ENCODE results near the gene ABR.
A peak's percentile ranks its signal among the peaks of the same experiment; 100 is the strongest.
"Not testable (repeated sequence)": the region's sequence is repeated elsewhere in the genome, so short reads cannot be mapped to it uniquely, and the experiment has no call there.

Gene ABR

DNA sequence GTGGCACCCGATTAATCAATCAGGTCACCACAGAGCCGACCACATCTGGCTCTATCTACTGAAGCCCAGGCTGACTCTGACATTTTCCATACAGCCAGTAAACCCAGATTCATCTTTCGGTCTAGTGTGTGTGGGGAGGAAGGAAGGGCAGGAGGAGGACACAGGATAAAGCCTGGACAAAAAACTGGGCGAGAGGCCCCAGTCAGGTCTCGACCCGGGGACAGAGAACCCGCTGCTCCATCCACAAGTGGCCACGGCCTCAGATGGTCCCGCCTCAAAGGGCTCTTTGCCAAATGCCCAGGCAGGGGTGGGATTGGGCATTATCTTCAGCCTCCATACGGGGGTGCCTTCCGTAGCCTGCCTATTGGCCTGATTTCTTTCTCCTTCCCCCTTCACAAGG lies 7.8 kb downstream of the ABR start:
- DNase-seq: no peak

DNA sequence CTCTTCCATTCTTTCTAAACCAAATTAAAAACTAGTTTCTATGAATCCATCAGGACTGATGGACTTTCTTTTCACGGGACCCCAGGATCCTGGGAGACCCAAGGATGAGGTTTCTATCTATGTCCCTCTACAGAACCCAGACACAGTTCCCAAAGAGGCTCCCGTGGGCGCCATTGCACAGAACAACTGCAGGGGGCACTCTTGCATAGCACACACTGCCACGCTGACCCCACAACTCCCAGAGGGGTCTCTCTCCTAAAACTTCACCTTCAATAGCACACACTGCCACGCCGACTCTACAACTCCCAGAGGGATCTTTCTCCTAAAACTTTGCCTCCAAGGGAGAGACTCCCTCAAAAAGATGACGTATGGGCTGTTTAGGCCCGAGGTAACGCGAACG lies 9.0 kb downstream of the ABR start:
- no peak for DNase-seq

DNA sequence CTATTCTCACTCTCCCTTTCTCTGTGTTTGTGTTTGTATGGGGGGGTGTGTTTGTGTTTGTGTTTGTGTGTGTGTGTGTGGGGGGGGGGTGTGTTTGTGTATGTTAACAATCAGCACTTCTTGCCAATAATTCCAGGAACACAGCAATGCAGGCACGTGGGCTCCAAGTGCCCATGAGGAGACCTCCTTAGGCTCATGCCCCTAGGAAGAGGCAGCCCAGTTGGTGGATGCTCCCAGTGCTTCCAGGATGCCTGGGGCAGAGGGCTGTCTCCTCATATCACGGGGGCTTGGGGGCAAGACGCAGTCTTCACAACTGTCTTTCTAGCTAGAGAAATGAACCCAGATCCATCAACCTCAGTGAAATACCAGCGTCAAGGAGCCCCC lies 9.9 kb downstream of the ABR start:
- DNase-seq: no peak

DNA sequence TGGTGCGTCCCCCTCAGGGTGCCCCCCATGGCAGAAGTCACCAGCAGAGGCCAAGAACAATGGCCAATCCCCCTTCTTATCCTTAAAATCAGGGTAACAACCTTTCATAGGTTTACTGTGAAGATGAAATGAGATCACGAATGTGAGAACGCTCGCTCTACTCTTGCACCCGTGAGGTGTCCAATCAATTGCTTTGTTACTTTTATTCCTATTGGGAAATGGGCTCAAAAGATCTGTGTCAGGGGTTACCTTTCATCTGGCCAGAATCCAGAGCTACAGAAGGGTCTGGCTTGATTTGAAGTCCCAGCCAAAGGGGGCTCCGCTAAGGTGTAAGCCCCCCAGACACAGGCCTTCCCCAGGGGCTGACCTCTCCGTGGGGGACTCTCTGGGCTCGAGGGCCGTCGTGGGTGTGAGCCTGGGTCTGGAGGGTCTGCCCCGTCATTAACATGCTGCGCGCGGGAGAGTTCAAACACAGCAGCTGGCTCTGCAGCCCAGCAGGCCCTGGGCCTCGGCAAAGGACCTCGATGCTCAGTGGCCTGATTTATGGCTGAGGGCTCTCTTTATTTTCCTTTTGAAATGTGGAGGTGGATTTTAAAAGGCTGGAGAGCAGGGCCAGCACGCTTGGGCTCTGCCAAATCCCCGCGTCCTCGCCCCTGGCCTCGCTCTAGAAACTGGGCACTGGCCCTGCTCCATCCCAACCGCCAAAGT lies 10.4 kb downstream of the ABR start:
- DNase-seq: no peak

DNA sequence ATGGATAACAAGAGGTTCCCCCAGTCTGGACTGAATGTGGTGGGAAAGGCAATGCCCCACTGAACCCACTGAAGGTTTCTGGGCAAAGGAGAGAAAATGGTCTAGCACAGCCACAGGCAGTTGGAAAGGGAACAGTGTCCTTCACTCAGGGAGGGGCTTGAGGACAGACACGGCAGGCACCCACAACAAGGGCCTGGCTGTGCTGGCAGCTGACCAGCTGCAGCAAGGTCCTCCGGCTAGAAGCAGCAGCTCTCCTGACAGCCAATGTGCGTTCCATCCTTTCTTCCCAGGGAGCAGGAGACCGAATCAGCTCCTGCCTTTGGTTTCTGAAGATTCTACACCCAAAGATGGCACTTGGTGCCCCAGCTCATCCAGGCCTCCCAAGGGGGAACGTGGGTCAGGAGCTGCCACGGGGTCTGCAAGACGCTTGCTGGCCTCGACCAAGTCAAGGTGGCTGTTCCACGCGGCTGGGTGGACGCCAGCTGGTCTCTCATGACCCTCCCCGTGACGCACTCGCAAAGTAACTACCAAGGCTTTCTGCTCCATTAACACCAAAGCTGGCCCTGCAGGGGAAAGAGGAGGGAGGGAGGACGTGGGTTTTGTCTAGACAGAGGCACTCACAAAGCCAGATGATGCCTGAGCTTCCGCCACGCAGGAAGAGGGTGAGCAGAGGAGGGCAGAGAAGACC lies 11.1 kb downstream of the ABR start:
- DNase-seq: no peak

DNA sequence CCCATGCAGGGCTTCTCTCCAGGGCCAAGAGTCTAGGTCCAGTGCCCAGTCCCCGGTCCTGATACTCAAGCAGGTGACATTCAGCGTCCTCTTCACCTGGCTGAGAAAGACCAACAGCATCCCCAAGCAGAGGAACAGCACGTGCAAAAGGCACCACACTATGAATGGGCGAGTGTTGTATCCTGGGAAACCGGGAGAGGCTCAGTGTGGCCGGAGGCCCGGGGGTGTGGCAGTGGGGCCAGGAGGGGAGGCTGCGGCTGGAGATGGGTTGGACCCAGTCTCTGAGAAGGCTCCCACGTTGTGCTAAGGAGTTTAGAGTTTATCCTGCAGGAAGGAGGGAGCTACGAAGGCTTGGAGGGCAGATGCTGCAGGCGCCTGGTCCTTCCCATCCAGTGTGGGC lies 13.5 kb downstream of the ABR start:
- DNase-seq: no peak

DNA sequence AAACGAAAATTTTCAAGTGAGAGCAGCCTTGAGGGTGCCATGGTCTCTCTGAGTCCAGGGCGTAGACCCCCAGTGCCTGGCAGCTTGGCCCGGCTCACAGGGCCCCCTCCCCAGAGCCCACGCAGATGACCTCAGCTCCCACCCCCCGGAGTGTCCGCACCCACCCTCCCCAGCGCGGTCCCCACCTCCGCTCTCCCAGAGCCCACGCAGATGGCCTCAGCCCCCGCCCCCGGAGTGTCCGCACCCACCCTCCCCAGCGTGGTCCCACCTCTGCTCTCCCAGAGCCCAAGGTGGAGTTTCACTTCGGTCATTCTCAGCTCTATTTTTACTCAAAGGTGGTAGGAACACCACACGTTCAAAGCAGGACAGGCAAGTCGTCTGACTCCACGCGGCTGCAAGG lies 13.9 kb downstream of the ABR start:
- DNase-seq: no peak

DNA sequence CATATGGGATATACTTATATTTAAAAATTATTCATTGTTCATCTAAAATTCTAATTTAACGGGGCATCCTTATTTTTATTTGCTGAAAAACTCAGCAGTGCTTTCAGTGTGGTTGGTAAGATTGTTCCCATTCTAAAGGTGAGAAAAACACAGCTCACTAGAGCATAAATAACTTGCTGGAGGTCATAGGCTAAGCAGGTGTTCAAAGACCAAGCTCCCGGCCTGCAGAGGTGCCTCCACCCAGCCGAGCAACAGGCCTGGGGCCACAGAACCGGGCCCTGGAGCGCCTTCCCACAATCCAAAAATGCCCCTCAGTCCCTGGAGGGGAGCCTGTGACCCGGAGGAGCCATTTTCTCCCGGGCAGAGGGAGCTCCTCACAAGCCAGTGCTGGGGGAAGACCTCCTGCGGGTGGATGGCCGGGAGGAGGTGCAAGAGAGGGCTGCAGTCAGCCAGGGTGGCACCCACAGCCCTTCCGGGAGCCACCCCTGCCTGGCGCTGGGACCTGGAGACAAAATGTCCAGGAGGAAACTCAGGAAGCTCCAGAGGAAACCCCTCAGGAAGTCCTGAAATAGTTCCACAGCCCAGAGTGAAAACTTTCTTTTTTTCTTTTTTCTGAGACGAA lies 14.7 kb downstream of the ABR start:
- DNase-seq: no peak

DNA sequence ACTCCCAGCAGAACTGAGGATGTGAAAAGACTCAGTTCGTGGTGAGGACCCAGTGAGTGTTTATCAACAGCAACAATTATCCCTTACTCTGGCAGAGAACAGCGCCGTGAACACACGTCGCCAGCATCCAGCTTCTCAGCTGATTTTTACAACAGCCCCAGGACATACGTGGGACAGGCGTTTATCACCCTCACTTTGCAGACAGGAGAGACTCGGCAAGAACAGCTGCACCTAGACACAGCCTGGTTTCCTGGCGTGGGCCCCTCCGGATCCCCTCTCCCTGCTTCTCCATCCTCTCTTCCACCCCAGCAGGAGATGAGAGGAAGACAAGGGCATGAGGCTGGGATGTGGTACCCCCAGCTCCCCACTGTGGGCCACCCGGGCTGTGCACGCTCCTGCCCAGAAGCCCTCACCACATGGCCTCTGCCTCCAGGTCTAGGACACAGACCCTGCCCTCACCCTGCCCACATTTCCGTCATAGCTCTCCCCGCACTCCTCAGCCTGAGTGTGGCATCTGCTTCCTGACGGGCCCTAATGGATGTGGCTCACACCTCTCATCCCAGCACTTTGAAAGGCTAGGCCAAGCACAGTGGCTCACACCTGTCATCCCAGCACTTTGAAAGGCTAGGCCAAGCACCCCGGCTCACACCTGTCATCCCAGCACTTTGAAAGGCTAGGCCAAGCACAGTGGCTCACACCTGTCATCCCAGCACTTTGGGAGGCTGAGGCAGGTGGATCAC lies 17.5 kb downstream of the ABR start:
- no peak for DNase-seq

DNA sequence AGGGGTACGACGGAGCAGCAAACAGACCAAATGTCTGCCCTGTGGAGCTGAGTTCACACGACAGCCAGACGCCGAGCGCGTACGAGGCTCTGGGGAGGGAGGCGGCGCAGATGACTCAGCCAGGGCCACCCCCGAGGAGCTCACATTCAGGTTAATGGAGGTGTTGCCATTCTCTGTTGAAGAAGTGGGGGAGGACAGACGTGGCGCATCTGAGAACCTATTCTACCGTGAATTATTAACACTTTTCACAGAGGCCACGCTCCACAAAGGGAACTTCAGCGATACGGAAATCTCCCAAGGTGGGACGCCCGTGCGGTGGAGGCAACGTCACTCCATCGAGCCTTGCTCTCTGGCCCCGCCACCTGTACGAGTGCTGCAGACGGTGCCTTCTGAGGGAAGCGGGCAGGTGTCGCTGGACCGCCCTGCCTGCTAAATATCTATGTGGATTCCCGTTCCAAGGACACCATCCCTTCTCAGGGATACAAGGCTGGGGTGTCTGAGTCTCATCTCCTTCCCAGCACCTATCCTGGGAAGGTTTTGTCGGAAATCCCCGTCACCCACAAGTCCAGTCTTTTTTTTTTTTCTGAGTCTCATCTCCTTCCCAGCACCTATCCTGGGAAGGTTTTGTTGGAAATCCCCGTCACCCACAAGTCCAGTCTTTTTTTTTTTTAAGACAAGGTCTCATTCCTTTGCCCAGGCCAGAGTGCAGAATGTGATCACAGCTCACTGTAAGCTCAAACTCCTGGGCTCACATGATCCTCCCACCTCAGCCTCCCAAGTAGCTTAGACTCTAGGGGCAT lies 19.0 kb downstream of the ABR start:
- no peak for DNase-seq

DNA sequence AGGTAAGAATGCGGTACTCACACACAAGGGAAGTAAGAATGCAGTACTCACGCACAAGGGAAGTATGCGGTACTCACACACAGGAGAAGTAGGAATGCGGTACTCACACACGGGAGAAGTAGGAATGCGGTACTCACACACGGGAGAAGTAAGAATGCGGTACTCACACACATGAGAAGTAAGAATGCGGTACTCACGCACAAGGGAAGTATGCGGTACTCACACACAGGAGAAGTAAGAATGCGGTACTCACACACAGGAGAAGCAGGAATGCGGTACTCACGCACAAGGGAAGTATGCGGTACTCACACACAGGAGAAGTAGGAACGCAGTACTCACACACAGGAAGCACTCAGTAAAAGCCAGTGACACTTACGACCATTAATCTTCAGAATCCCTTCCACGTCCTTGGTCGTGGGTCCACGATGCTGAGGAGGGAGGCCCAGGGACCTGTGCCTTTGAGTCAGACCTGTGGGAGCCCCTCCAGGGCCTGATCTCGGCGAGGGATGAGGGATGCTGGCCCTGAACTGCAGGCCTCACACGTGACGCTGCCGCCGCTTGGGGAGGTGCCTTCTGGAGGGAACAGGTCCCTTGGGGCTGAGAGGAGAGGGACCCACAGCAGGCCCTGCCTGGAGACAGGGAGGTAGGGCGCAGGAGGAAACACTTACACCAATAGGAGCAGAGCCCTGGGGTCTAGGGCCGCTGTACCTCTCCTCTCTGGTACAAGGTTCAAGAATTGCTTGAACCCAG lies 20.2 kb downstream of the ABR start:
- no peak for DNase-seq

DNA sequence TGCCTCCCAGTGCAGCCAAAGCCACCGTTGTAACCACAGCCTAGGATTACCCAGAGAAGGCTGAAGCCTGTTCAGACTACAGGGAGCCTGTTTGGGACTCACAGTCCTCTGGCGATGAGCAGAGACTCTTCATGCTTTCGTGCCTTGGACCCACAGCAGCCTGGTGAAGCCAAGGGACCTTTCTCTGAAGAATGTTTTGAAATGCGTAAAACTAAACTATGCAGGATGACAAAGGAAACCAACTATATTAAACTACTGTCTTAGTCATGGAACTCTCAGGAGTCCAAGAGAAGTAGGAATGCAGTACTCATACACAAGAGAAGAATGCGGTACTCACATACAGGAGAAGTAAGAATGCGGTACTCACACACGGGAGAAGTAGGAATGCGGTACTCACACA lies 20.9 kb downstream of the ABR start:
- no peak for DNase-seq

DNA sequence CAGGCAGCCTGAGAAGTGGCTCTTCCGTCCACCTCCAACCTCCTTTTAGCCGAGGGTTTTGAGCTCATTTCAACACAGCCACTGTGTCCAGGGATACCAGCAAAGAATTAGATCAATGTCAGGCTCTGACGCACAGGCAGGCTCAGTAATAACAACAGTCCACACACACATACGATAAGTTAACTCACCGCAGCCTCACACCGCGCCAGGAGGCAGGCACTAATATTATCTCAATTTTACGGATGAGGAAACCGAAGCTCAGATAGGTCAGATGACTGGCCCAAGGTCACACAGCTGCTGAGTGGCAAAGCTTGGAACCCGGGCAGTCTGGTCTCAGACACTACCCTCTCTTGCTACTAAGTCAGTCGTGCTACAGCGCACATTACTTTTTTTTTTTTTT lies 22.9 kb downstream of the ABR start:
- DNase-seq: no peak

DNA sequence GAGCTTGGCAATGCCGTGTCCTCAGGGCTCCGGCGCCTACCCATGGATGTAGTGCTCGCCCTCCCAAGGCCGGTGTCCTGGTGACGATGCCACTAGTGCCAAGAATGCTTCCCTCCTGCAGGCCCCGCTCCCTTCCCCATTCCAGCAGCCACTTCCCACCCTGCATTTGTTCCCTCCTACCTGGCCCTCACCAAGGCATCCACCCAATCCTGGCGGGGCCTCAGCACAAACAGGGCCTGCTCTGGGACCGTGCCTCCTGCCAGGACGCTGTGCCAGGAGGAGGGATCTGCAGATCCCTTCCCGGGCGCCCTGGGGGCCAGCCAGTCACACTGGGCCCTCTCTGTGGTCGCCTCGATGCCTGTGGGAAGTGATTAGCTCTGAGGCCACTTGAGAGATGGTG lies 25.1 kb downstream of the ABR start:
- DNase-seq: no peak

DNA sequence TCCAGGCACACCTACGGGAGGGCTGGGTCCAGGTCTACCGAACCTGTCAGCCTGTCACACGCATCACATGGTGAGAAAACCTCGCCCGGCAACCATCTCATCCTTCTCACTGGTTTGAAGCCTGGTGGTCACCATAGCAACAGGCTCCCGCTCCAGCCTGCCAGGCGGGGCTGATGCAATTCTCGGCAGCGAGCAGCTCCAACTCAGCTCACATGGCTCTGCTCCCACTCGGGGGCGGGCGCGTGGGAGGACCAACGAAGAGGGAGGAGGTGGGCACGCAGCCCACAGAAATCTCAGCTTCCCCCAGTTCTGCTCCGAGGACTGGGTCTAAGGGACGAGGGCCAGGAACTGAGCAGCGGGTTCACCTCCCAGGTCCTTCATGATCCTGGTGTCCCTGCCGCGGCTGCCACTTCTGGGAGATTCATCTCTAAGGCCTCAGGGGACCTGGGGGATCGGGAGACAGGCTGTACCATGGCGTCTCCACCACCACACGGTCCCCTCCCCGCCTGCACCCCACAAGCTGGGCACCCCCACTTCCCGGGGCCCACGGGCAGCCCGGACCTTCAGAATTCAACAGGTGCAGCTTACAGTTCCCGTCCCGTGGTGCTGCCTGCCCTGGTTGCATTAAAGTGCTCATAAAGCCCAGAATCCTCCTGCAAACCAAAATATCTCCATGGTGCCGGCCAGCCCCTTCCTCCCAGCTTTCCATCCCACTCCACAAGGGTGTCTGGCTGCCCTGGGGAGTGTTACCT lies 25.8 kb downstream of the ABR start:
- peak; percentile 55 for DNase-seq

DNA sequence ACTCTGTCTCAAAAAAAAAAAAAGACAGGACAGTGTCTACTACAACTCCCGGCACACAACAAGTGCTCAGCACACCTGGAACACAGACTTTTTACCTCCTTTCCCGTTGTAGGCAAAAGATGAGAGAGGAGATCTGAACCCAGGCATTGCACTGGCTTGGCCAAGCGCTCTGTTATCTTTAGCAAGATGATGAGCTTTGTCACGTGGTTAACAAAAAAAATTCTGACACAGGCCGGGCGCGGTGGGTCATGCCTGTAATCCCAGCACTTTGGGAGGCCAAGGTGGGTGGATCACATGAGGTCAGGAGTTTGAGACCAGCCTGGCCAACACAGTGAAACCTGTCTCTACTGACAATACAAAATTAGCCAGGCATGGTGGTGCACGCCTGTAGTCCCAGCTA lies 27.2 kb downstream of the ABR start:
- DNase-seq: not testable (repeated sequence)

DNA sequence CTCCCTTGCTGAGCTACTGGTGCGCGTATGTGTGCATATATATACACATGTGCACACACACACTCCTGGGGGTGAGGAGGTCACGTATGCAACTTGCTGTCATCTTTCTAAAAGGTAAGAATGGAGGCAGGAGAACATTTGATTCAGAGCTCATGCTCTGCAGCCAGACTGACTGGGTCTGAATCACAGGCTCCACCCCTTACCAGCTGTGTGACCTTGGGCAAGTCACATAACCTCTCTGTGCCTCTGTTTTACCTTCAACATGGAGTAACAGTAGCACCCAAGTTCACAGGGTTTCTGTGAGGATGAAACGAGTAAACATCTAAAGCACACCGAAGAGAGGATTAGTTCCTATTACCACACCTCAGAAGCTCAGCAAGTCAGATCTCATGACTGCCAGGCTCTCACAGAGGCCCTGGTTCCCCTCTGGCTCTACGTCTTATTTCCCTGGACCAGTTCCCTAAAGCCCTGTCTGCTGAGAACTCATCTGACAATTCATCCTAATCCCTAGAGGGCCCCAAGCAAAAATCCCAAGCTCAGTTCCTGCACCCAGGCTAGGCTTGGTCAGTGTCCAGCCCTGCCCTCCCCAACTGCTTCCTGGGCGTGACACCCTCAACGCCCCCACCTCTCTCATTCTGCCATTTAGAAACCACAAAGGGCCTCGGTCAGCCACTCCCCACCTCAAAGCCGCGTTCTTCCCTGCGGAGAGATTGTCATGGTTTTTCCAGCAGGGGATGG lies 28.7 kb downstream of the ABR start:
- DNase-seq: no peak

DNA sequence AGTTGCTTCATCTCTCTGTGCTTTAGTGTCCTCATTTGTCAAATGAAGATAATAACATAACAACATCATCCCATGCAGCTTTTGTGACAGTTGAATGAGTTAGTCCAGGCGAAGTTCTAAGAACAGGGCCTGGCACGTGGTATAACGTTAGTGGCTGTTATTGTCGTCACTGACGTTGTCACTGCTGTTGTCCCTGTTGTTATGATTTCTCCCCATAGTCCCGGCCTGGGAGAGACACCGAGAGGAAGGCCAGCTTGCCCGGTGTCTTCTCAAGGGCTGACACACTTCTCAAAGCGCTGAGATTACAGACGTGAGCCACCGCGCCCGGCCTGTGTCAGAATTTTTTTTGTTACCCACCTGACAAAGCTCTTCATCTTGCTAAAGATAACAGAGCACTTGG lies 29.9 kb downstream of the ABR start:
- no peak for DNase-seq

DNA sequence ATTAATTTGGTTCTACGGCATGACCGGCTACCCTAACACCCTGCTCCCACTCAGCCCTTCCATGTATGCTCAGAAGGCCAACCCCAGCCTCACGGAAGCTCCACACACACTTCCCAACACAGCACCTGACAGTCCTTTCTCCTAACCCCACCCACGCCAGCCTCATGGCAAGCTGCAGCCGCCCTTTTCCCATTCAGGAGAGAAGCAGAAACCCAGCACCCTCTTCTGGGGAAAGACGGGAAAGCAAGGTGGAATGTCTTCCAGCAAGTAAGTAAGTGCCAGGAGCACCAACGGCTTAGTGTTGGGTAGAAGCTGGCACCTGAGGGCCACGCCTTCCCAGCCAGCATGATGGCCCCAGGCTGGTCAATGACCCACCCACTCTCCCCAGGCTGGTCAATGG lies 32.1 kb downstream of the ABR start:
- DNase-seq: peak; percentile 31

DNA sequence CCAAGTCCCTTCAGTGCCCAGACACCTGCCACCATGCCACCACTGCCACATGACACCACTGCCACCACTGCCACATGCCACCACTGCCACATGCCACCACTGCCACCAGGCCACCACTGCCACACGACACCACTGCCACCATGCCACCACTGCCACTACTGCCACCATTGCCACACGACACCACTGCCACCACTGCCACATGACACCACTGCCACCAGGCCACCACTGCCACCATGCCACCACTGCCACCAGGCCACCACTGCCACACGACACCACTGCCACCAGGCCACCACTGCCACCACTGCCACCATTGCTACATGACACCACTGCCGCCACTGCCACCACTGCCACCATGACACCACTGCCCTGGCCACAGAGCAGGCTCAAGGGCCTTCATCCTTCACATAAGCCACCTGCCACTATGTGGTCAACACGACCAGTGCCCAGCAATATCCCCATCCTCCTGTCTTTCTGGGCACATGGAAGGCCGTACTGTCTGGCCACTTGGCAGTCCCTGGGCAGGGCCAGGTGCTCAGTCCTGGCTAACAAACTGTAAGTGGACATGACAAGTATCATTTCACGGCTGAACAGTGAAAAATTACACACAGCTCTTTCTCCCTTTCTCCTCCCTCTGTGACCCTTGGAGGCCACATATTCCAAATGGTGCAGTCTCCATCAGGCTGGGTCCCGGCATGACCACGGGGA lies 33.1 kb downstream of the ABR start:
- no peak for DNase-seq

Measured in EL (cell line).